IMR-90 (cell line): Measurements from ENCODE around the gene PDZD2. TPM values are rescaled to one million over a fixed set of nuclear protein-coding genes. Genes with fewer than 3 reads are reported as not detected.

ENCODE experiments used
- ATAC-seq: fragments of 200-7000 bp; cut with Tn5 transposase; 2 replicates; pipeline ENCODE4 v1.9.1; 2020; ENCODE audit warnings: low read depth, mild to moderate bottlenecking, moderate library complexity
- BruUV-seq: library from RNA; stranded (reverse); fragments of 400-500 nt; replicated peaks from 2 replicates; lab custom pipeline; 2021; lab: Mats Ljungman, UMichigan
- CTCF ChIA-PET: fragments of 300-600 bp; formaldehyde crosslinking; extraction: SDS; loops from one replicate; lab custom pipeline; 2021; ENCODE audit warnings: antibody characterized with exemption; lab: Yijun Ruan, JAX
- POLR2A ChIA-PET: fragments of 300-600 bp; sonication (Branson Sonifier 250); formaldehyde crosslinking; loops from one replicate; lab custom pipeline; 2022; ENCODE audit warnings: antibody characterized with exemption; ENCODE audit not compliant: unreplicated experiment; lab: Charles Lee
- DNase-seq: peaks from one replicate; pipeline ENCODE4 v3.0.0; 2013
- H2AFZ ChIP-seq: replicated peaks from 2 replicates; pipeline ENCODE3; 2013; ENCODE audit warnings: low read length, mild to moderate bottlenecking; ENCODE audit not compliant: poor library complexity
- H2AK5ac ChIP-seq: 2 replicates; pipeline ENCODE4 v1.6.1; 2013; ENCODE audit warnings: low read depth, low read length, inconsistent platforms
- H2AK9ac ChIP-seq: replicated peaks from 2 replicates; pipeline ENCODE3; 2013; ENCODE audit warnings: mild to moderate bottlenecking, low read depth, low read length, moderate library complexity; ENCODE audit not compliant: poor library complexity
- H2BK120ac ChIP-seq: 2 replicates; pipeline ENCODE4 v1.6.1; 2013; ENCODE audit warnings: low read depth, low read length, inconsistent platforms
- H2BK15ac ChIP-seq: 3 replicates; pipeline ENCODE4 v1.6.1; 2013; ENCODE audit warnings: low read depth, low read length, inconsistent platforms
- H2BK20ac ChIP-seq: 2 replicates; pipeline ENCODE4 v1.6.1; 2013; ENCODE audit warnings: low read depth, mild to moderate bottlenecking, inconsistent platforms, low read length, moderate library complexity
- H2BK5ac ChIP-seq: 2 replicates; pipeline ENCODE4 v1.6.1; 2013; ENCODE audit warnings: mild to moderate bottlenecking, low read depth, low read length, inconsistent platforms; ENCODE audit not compliant: poor library complexity, severe bottlenecking
- H3K14ac ChIP-seq: replicated peaks from 2 replicates; pipeline ENCODE4 v1.6.1; 2013; ENCODE audit warnings: low read depth, low read length, inconsistent platforms
- H3K18ac ChIP-seq: 2 replicates; pipeline ENCODE4 v1.6.1; 2013; ENCODE audit warnings: low read depth, low read length, control low read depth
- H3K23ac ChIP-seq: 2 replicates; pipeline ENCODE4 v1.6.1; 2013; ENCODE audit warnings: low read depth, low read length, inconsistent platforms
- H3K27ac ChIP-seq: 2 replicates; pipeline ENCODE4 v1.5.1; 2013; ENCODE audit warnings: mild to moderate bottlenecking, control low read depth, low read length; ENCODE audit not compliant: insufficient read depth
- H3K27me3 ChIP-seq: 2 replicates; pipeline ENCODE4 v1.6.1; 2013; ENCODE audit warnings: low read length; ENCODE audit not compliant: control insufficient read depth, insufficient read depth
- H3K36me3 ChIP-seq: 2 replicates; pipeline ENCODE4 v1.6.1; 2013; ENCODE audit warnings: low read length, mixed read lengths; ENCODE audit not compliant: control insufficient read depth, insufficient read depth
- H3K4ac ChIP-seq: 2 replicates; pipeline ENCODE4 v1.6.1; 2013; ENCODE audit warnings: low read depth, low read length, inconsistent platforms
- H3K4me1 ChIP-seq: 2 replicates; pipeline ENCODE4 v1.6.1; 2013; ENCODE audit warnings: low read length, mixed read lengths; ENCODE audit not compliant: control insufficient read depth, insufficient read depth
- H3K4me2 ChIP-seq: 2 replicates; pipeline ENCODE4 v1.6.1; 2013; ENCODE audit warnings: low read depth, mild to moderate bottlenecking, control low read depth, low read length, moderate library complexity
- H3K4me3 ChIP-seq: 2 replicates; pipeline ENCODE4 v1.5.1; 2013; ENCODE audit warnings: low read depth, mild to moderate bottlenecking, control low read depth, low read length, moderate library complexity; ENCODE audit not compliant: insufficient read depth
- H3K56ac ChIP-seq: 2 replicates; pipeline ENCODE4 v1.6.1; 2013; ENCODE audit warnings: low read length, inconsistent platforms; ENCODE audit not compliant: insufficient read depth; ENCODE audit errors: extremely low read depth
- H3K79me1 ChIP-seq, 2 experiments: 2 replicates each; pipeline ENCODE4 v1.6.1; 2013; ENCODE audit warnings: low read length in 2 of 2, inconsistent platforms in 1 of 2, low read depth in 1 of 2
- H3K9ac ChIP-seq: 2 replicates; pipeline ENCODE4 v1.6.1; 2013; ENCODE audit warnings: low read depth, low read length, control low read depth
- H3K9me1 ChIP-seq: 2 replicates; pipeline ENCODE4 v1.6.1; 2013; ENCODE audit warnings: low read length, inconsistent platforms; ENCODE audit not compliant: insufficient read depth
- H3K9me3 ChIP-seq: 2 replicates; pipeline ENCODE4 v1.6.1; 2013; ENCODE audit warnings: low read length; ENCODE audit not compliant: control insufficient read depth, insufficient read depth
- H4K20me1 ChIP-seq: 2 replicates; pipeline ENCODE4 v1.6.1; 2013; ENCODE audit warnings: low read length, inconsistent platforms; ENCODE audit not compliant: insufficient read depth
- H4K5ac ChIP-seq: 2 replicates; pipeline ENCODE4 v1.6.1; 2013; ENCODE audit warnings: mild to moderate bottlenecking, low read depth, low read length, control low read depth
- H4K8ac ChIP-seq, 2 experiments: 2 replicates each; pipeline ENCODE4 v1.6.1; 2013; ENCODE audit warnings: low read depth in 2 of 2, low read length in 2 of 2, control low read depth in 1 of 2, inconsistent platforms in 1 of 2
- H4K91ac ChIP-seq: 2 replicates; pipeline ENCODE4 v1.6.1; 2013; ENCODE audit warnings: low read depth, low read length, inconsistent platforms; ENCODE audit not compliant: insufficient read depth
- BHLHE40 ChIP-seq: fragments of 150-350 bp; IDR thresholded peaks from 2 replicates; pipeline ENCODE4 v1.6.1; 2016; ENCODE audit warnings: mild to moderate bottlenecking, low read depth, low read length
- CEBPB ChIP-seq: IDR thresholded peaks from 2 replicates; pipeline ENCODE4 v1.6.1; 2012; ENCODE audit warnings: low read depth, low read length, improper control_type of control experiment
- CHD1 ChIP-seq: IDR thresholded peaks from 2 replicates; pipeline ENCODE4 v1.6.1; 2012; ENCODE audit warnings: low read depth, low read length, improper control_type of control experiment
- MAFK ChIP-seq: IDR thresholded peaks from 2 replicates; pipeline ENCODE4 v1.6.1; 2012; ENCODE audit warnings: low read depth, low read length, improper control_type of control experiment
- MAZ ChIP-seq: IDR thresholded peaks from 2 replicates; pipeline ENCODE4 v1.6.1; 2012; ENCODE audit warnings: low read depth, mild to moderate bottlenecking, low read length, improper control_type of control experiment, moderate library complexity, borderline replicate concordance
- MXI1 ChIP-seq: IDR thresholded peaks from 2 replicates; pipeline ENCODE4 v1.6.1; 2012; ENCODE audit warnings: low read depth, mild to moderate bottlenecking, low read length, moderate library complexity, borderline replicate concordance
- NFE2L2 ChIP-seq: fragments of 150-350 bp; IDR thresholded peaks from 2 replicates; pipeline ENCODE4 v1.6.1; 2016; ENCODE audit warnings: low read depth, mild to moderate bottlenecking, low read length
- POLR2A ChIP-seq: IDR thresholded peaks from 2 replicates; pipeline ENCODE4 v1.6.1; 2012; ENCODE audit warnings: mild to moderate bottlenecking, low read depth, low read length
- RAD21 ChIP-seq: IDR thresholded peaks from 2 replicates; pipeline ENCODE4 v1.6.1; 2012; ENCODE audit warnings: low read length, improper control_type of control experiment
- RCOR1 ChIP-seq: IDR thresholded peaks from 2 replicates; pipeline ENCODE4 v1.6.1; 2012; ENCODE audit warnings: mild to moderate bottlenecking, low read length, improper control_type of control experiment; ENCODE audit not compliant: insufficient replicate concordance
- RFX5 ChIP-seq: IDR thresholded peaks from 2 replicates; pipeline ENCODE4 v1.8.0; 2012; ENCODE audit warnings: low read depth, mild to moderate bottlenecking, low read length, moderate library complexity
- SMC3 ChIP-seq: fragments of 150-350 bp; IDR thresholded peaks from 2 replicates; pipeline ENCODE4 v1.6.1; 2016; ENCODE audit warnings: low read depth, mild to moderate bottlenecking, antibody characterized with exemption, low read length, moderate library complexity
- WGBS, 2 experiments: methylation state at CpG; one replicate each; pipeline versions ENCODE4 v1.1.5 to v1.1.7; 2013; ENCODE audit warnings: missing lambda C conversion rate in 2 of 2; ENCODE audit not compliant: insufficient read length in 1 of 2; ENCODE audit errors: extremely low coverage in 2 of 2; 5-methylcytosine and 5-hydroxymethylcytosine counted together
- dilution Hi-C: fragments of 300-500 bp; cut with HindIII; formaldehyde crosslinking; loops from one replicate; pipeline ENCODE4 v1.14.3; 2018; ENCODE audit warnings: low sequenced_read_pairs; ENCODE audit not compliant: unreplicated experiment
- in situ Hi-C: fragments of 300-500 bp; cut with MboI; formaldehyde crosslinking; loops from 3 replicates; pipeline ENCODE4 v1.14.3; 2019; ENCODE audit warnings: low sequenced_read_pairs, inconsistent platforms, mixed read lengths
- intact Hi-C: fragments of 100-400 bp; cut with micrococcal nuclease; formaldehyde crosslinking; loops from 2 replicates; pipeline ENCODE4 v1.10.0; 2022
- polyA plus RNA-seq, 3 experiments: library from polyadenylated mRNA; depleted of rRNA; stranded (reverse); fragments of >200 nt; gene quantifications; 2 replicates each; pipeline ENCODE4 v1.2.3, GENCODE V29; 2012; ENCODE audit warnings: low replicate concordance in 1 of 3
- total RNA-seq: library from RNA; depleted of rRNA; stranded (reverse); fragments of >200 nt; gene quantifications from 2 replicates; pipeline ENCODE4 v1.2.3, GENCODE V29; 2012
- TF ChIP-seq, protein P1 (sequence below): fragments of 150-350 bp; IDR thresholded peaks from 2 replicates; pipeline ENCODE4 v1.6.1; 2017; ENCODE audit warnings: mild to moderate bottlenecking, antibody characterized with exemption, low read length, low read depth
- TF ChIP-seq, protein P2 (sequence below): conservative IDR thresholded peaks from 2 replicates; pipeline ENCODE4 v1.5.1; 2012; ENCODE audit warnings: mild to moderate bottlenecking, low read depth, low read length, improper control_type of control experiment
- TF ChIP-seq, protein P3 (sequence below): fragments of 150-350 bp; IDR thresholded peaks from 2 replicates; pipeline ENCODE4 v1.6.1; 2016; ENCODE audit warnings: low read depth, mild to moderate bottlenecking, low read length, moderate library complexity, borderline replicate concordance

The PDZD2 gene
- total and polyA plus RNA-seq, 2 of the 4 experiments (the other 2 are of a cell fraction), result under 0.01 to 0.02 TPM

DNA sequence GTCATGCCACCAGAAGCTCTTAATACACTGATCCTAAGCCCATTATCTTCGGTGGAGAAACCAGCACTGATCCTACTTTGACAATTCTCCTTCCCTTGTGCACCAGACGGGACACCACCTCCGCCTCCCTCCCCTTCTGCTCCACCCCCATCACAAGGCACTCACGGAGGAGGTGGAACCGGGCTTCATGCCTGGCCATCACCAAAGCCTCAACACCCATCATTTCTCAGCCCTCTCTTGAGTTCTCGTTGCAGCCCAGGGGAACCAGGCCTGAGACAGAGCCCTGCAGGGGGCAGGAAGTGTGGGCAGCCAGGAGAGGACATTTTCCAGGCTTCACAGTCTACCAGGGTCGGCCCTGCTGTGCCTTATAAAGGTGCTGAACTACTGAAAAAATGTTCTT is 374.7 kb downstream of the PDZD2 start:
- Histone ChIP-seq H4K91ac (no peak overlapping the region), H3K4me3 (no peak overlapping the region), H3K23ac (no peak overlapping the region), H3K56ac (no peak overlapping the region), H3K4ac (no peak overlapping the region), H2AFZ (peak overlapping the region; percentile 49), H3K9ac (no peak overlapping the region), H4K20me1 (no peaks in the 10 kb centered on the region), H2BK5ac (no peak overlapping the region), H2BK15ac (no peak overlapping the region), H3K9me3 (no peaks in the 10 kb centered on the region), H3K36me3 (no peaks in the 10 kb centered on the region), H3K9me1 (no peaks in the 10 kb centered on the region), H3K27me3 (peaks cover 24% of the 10 kb centered on the region), H3K18ac (no peak overlapping the region), H2AK9ac (peak overlapping the region; percentile 57), H2BK120ac (no peak overlapping the region), H2AK5ac (no peak overlapping the region), H3K79me1 (no peaks in the 10 kb centered on the region), H3K27ac (no peak overlapping the region), H3K4me1 (peaks cover 3% of the 10 kb centered on the region; the same call in 1 of the 2 replicates), H2BK20ac (no peak overlapping the region), H3K4me2 (no peak overlapping the region), H3K14ac (no peak overlapping the region), H4K8ac (no peak overlapping the region), H4K5ac (no peak overlapping the region)
- CTCF ChIA-PET, result no interaction called here
- WGBS, 2 experiments, result 40% methylated on average over 1 of the region's 7 CpGs; no CpG with 5 or more reads in 1 of the 2 experiments
- no peak for DNase-seq
- BruUV-seq, result no TSS peak
- no peak for ATAC-seq
- dilution Hi-C loops, result no loop called here
- in situ Hi-C loops, result no loop called here
- intact Hi-C loops, result no loop called here
- POLR2A ChIA-PET, result no interaction called here
- TF ChIP-seq NFE2L2 (no peak), MAFK (no peak), SMC3 (no peak), POLR2A (no peak), RFX5 (no peak), RAD21 (no peak), BHLHE40 (no peak), CEBPB (no peak), MAZ (no peak), MXI1 (no peak), CHD1 (no peak), RCOR1 (no peak)
- TF ChIP-seq, protein P1, sequence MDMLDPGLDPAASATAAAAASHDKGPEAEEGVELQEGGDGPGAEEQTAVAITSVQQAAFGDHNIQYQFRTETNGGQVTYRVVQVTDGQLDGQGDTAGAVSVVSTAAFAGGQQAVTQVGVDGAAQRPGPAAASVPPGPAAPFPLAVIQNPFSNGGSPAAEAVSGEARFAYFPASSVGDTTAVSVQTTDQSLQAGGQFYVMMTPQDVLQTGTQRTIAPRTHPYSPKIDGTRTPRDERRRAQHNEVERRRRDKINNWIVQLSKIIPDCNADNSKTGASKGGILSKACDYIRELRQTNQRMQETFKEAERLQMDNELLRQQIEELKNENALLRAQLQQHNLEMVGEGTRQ, result no peak
- TF ChIP-seq, protein P2, sequence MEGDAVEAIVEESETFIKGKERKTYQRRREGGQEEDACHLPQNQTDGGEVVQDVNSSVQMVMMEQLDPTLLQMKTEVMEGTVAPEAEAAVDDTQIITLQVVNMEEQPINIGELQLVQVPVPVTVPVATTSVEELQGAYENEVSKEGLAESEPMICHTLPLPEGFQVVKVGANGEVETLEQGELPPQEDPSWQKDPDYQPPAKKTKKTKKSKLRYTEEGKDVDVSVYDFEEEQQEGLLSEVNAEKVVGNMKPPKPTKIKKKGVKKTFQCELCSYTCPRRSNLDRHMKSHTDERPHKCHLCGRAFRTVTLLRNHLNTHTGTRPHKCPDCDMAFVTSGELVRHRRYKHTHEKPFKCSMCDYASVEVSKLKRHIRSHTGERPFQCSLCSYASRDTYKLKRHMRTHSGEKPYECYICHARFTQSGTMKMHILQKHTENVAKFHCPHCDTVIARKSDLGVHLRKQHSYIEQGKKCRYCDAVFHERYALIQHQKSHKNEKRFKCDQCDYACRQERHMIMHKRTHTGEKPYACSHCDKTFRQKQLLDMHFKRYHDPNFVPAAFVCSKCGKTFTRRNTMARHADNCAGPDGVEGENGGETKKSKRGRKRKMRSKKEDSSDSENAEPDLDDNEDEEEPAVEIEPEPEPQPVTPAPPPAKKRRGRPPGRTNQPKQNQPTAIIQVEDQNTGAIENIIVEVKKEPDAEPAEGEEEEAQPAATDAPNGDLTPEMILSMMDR, result no peak
- TF ChIP-seq, protein P3, sequence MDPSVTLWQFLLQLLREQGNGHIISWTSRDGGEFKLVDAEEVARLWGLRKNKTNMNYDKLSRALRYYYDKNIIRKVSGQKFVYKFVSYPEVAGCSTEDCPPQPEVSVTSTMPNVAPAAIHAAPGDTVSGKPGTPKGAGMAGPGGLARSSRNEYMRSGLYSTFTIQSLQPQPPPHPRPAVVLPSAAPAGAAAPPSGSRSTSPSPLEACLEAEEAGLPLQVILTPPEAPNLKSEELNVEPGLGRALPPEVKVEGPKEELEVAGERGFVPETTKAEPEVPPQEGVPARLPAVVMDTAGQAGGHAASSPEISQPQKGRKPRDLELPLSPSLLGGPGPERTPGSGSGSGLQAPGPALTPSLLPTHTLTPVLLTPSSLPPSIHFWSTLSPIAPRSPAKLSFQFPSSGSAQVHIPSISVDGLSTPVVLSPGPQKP, result no peak
